Nephron (organoid): ENCODE data around the gene TFEC.
"Not testable (repeated sequence)": the region's sequence is repeated elsewhere in the genome, so short reads cannot be mapped to it uniquely, and the experiment has no call there.

ENCODE experiments used
- H3K27ac Mint-ChIP-seq, 3 experiments: 2 replicates each; pipeline ENCODE4 v1.8.0; 2020; ENCODE audit warnings: mixed read lengths in 3 of 3, mild to moderate bottlenecking in 2 of 3, moderate library complexity in 1 of 3
- H3K27me3 Mint-ChIP-seq: 2 replicates; pipeline ENCODE4 v1.8.0; 2021; ENCODE audit warnings: low read depth, mild to moderate bottlenecking, moderate library complexity, mixed read lengths
- H3K36me3 Mint-ChIP-seq: 2 replicates; pipeline ENCODE4 v1.8.0; 2020; ENCODE audit warnings: low read depth, mixed read lengths
- H3K4me1 Mint-ChIP-seq: 2 replicates; pipeline ENCODE4 v1.8.0; 2020; ENCODE audit warnings: mixed read lengths
- H3K4me3 Mint-ChIP-seq, 3 experiments: 2 replicates each; pipeline ENCODE4 v1.8.0; 2020; ENCODE audit warnings: mild to moderate bottlenecking in 3 of 3, mixed read lengths in 3 of 3, moderate library complexity in 2 of 3
- H3K9me3 Mint-ChIP-seq: 2 replicates; pipeline ENCODE4 v1.8.0; 2020; ENCODE audit warnings: mixed read lengths
- CTCF ChIP-seq, 3 experiments: fragments of 200-600 bp; sonication (generic); IDR thresholded peaks; one replicate each; pipeline ENCODE4 v1.5.0; 2021; ENCODE audit warnings: antibody characterized with exemption in 3 of 3; ENCODE audit not compliant: unreplicated experiment in 3 of 3

Gene TFEC

GRCh38 chr7:115951547-115951946 is 79.0 kb downstream of the TFEC start:
- no peak for TF ChIP-seq CTCF (IDR thresholded peaks at IDR 0.05; ENCODE audit: unreplicated experiment in 3 of 3)
- Mint-ChIP-seq H3K27ac (no peak overlapping the region), H3K4me3 (no peak overlapping the region), H3K36me3 (no peaks in the 10 kb centered on the region), H3K27me3 (no peaks in the 10 kb centered on the region), H3K4me1 (no peaks in the 10 kb centered on the region), H3K9me3 (no peaks in the 10 kb centered on the region)

GRCh38 chr7:115941703-115942268 is 88.8 kb downstream of the TFEC start:
- Mint-ChIP-seq H3K4me1 (no peaks in the 10 kb centered on the region), H3K4me3 (no peak overlapping the region), H3K36me3 (no peaks in the 10 kb centered on the region), H3K9me3 (no peaks in the 10 kb centered on the region), H3K27me3 (no peaks in the 10 kb centered on the region), H3K27ac (no peak overlapping the region)
- no peak for TF ChIP-seq CTCF (IDR thresholded peaks at IDR 0.05; ENCODE audit: unreplicated experiment in 3 of 3)

GRCh38 chr7:115940460-115941060 is 90.0 kb downstream of the TFEC start:
- Mint-ChIP-seq H3K27ac (no peak overlapping the region), H3K27me3 (no peaks in the 10 kb centered on the region), H3K36me3 (no peaks in the 10 kb centered on the region), H3K4me1 (no peaks in the 10 kb centered on the region), H3K9me3 (no peaks in the 10 kb centered on the region), H3K4me3 (no peak overlapping the region)
- no peak for TF ChIP-seq CTCF (IDR thresholded peaks at IDR 0.05; ENCODE audit: unreplicated experiment in 3 of 3)

- no peak for TF ChIP-seq CTCF (IDR thresholded peaks at IDR 0.05; ENCODE audit: unreplicated experiment in 3 of 3)
- Mint-ChIP-seq H3K36me3 (no peaks in the 10 kb centered on the region), H3K4me3 (no peak overlapping the region), H3K4me1 (no peaks in the 10 kb centered on the region), H3K27me3 (no peaks in the 10 kb centered on the region), H3K9me3 (no peaks in the 10 kb centered on the region), H3K27ac (no peak overlapping the region)
Observed at GRCh38 chr7:115937960-115938359, 92.6 kb downstream of the TFEC start.

- no peak overlapping the region for H3K4me3 Mint-ChIP-seq
- H3K4me1 Mint-ChIP-seq = no peaks in the 10 kb centered on the region
- H3K36me3 Mint-ChIP-seq = no peaks in the 10 kb centered on the region
- no peak overlapping the region for H3K27ac Mint-ChIP-seq
- peaks cover under 1% of the 10 kb centered on the region for H3K9me3 Mint-ChIP-seq
- no peaks in the 10 kb centered on the region for H3K27me3 Mint-ChIP-seq
- no peak for TF ChIP-seq CTCF (IDR thresholded peaks at IDR 0.05; ENCODE audit: unreplicated experiment in 3 of 3)
Observed at GRCh38 chr7:115933471-115933870, 97.1 kb downstream of the TFEC start.

GRCh38 chr7:115932880-115933279 is 97.7 kb downstream of the TFEC start:
- no peaks in the 10 kb centered on the region for H3K4me1 Mint-ChIP-seq
- H3K27me3 Mint-ChIP-seq = no peaks in the 10 kb centered on the region
- no peak overlapping the region for H3K27ac Mint-ChIP-seq
- no peak for TF ChIP-seq CTCF (IDR thresholded peaks at IDR 0.05; ENCODE audit: unreplicated experiment in 3 of 3)
- no peak overlapping the region for H3K4me3 Mint-ChIP-seq
- H3K36me3 Mint-ChIP-seq = no peaks in the 10 kb centered on the region
- H3K9me3 Mint-ChIP-seq = peaks cover 4% of the 10 kb centered on the region

- H3K27ac Mint-ChIP-seq, H3K4me1 Mint-ChIP-seq, H3K4me3 Mint-ChIP-seq, H3K27me3 Mint-ChIP-seq, H3K9me3 Mint-ChIP-seq, H3K36me3 Mint-ChIP-seq: not testable (repeated sequence)
Observed at GRCh38 chr7:115930184-115930583, 100.4 kb downstream of the TFEC start.

- not testable (repeated sequence) for H3K4me1 Mint-ChIP-seq, H3K36me3 Mint-ChIP-seq, H3K27ac Mint-ChIP-seq, H3K27me3 Mint-ChIP-seq, H3K4me3 Mint-ChIP-seq, H3K9me3 Mint-ChIP-seq
Observed at GRCh38 chr7:115929736-115930135, 100.8 kb downstream of the TFEC start.
